HEK293 (cell line): Measurements from ENCODE around the gene MLLT10.

Experiments
- CTCF ChIA-PET: fragments of 350-600 bp; formaldehyde crosslinking; extraction: SDS; loops from one replicate; lab custom pipeline; 2021; ENCODE audit warnings: antibody characterized with exemption; lab: Yijun Ruan, JAX
- POLR2A ChIA-PET: fragments of 300-600 bp; formaldehyde crosslinking; extraction: SDS; loops from one replicate; lab custom pipeline; 2020; ENCODE audit warnings: antibody characterized with exemption, inconsistent platforms; lab: Yijun Ruan, JAX
- H3K27ac ChIP-seq: fragments of 200-500 bp; sonication (Bioruptor generic); 2 replicates; pipeline ENCODE4 v1.5.1; 2014; ENCODE audit warnings: low read depth, low read length, control low read depth, inconsistent platforms; ENCODE audit errors: extremely low read depth
- H3K36me3 ChIP-seq, 2 experiments: fragments of 200-500 bp in 1 of 2; sonication (Bioruptor generic) in 1 of 2; 1 replicate in 1 of 2; 2 replicates in 1 of 2; pipeline ENCODE4 v1.5.1; 2014 to 2017; ENCODE audit warnings: inconsistent platforms in 2 of 2, low read length in 2 of 2; ENCODE audit not compliant: control insufficient read depth in 2 of 2, insufficient read depth in 1 of 2
- H3K4me1 ChIP-seq: fragments of 200-500 bp; sonication (Bioruptor generic); 2 replicates; pipeline ENCODE4 v1.5.1; 2014; ENCODE audit warnings: mild to moderate bottlenecking, low read length, inconsistent platforms; ENCODE audit not compliant: control insufficient read depth, insufficient read depth
- H3K4me3 ChIP-seq: 2 replicates; pipeline ENCODE4 v1.5.1; 2011; ENCODE audit warnings: low read depth, mild to moderate bottlenecking, control low read depth, low read length, moderate library complexity
- H3K9me3 ChIP-seq: fragments of 200-500 bp; sonication (Bioruptor generic); 2 replicates; pipeline ENCODE4 v1.5.1; 2014; ENCODE audit warnings: low read depth, low read length, inconsistent platforms; ENCODE audit not compliant: control insufficient read depth, insufficient read depth
- GLIS2 ChIP-seq: fragments of 450-650 bp; formaldehyde crosslinking; IDR thresholded peaks from 2 replicates; pipeline ENCODE4 v1.5.1; 2016; ENCODE audit warnings: missing biosample characterization, missing genetic modification characterization
- KLF16 ChIP-seq: fragments of 450-650 bp; formaldehyde crosslinking; IDR thresholded peaks from 2 replicates; pipeline ENCODE4 v1.5.1; 2017; ENCODE audit warnings: missing biosample characterization, missing genetic modification characterization
- MZF1 ChIP-seq: fragments of 450-650 bp; formaldehyde crosslinking; IDR thresholded peaks from 2 replicates; pipeline ENCODE4 v1.5.1; 2017; ENCODE audit warnings: missing biosample characterization, missing genetic modification characterization, borderline replicate concordance
- YY2 ChIP-seq: fragments of 450-650 bp; formaldehyde crosslinking; IDR thresholded peaks from 2 replicates; pipeline ENCODE4 v1.5.1; 2016; ENCODE audit warnings: missing biosample characterization, missing genetic modification characterization
- ZNF16 ChIP-seq: fragments of 450-650 bp; formaldehyde crosslinking; IDR thresholded peaks from 2 replicates; pipeline ENCODE4 v1.5.1; 2016; ENCODE audit warnings: low read depth, missing biosample characterization, missing genetic modification characterization
- ZNF174 ChIP-seq: fragments of 450-650 bp; formaldehyde crosslinking; IDR thresholded peaks from 2 replicates; pipeline ENCODE4 v1.5.0; 2017; ENCODE audit warnings: missing biosample characterization, mild to moderate bottlenecking, missing genetic modification characterization
- ZNF221 ChIP-seq: fragments of 450-650 bp; formaldehyde crosslinking; IDR thresholded peaks from 2 replicates; pipeline ENCODE4 v1.5.1; 2017; ENCODE audit warnings: missing biosample characterization, missing genetic modification characterization, borderline replicate concordance
- ZNF223 ChIP-seq: fragments of 450-650 bp; formaldehyde crosslinking; IDR thresholded peaks from 2 replicates; pipeline ENCODE4 v1.5.1; 2016; ENCODE audit warnings: missing biosample characterization, missing genetic modification characterization
- ZNF239 ChIP-seq: fragments of 450-650 bp; formaldehyde crosslinking; IDR thresholded peaks from 2 replicates; pipeline ENCODE4 v1.5.1; 2016; ENCODE audit warnings: missing biosample characterization, missing genetic modification characterization
- ZNF394 ChIP-seq: fragments of 450-650 bp; formaldehyde crosslinking; IDR thresholded peaks from 2 replicates; pipeline ENCODE4 v1.5.1; 2016; ENCODE audit warnings: missing biosample characterization, missing genetic modification characterization, mild to moderate bottlenecking, moderate library complexity, borderline replicate concordance
- ZNF514 ChIP-seq: fragments of 450-650 bp; formaldehyde crosslinking; IDR thresholded peaks from 2 replicates; pipeline ENCODE4 v1.5.1; 2016; ENCODE audit warnings: missing biosample characterization, missing genetic modification characterization
- ZNF529 ChIP-seq: fragments of 450-650 bp; formaldehyde crosslinking; IDR thresholded peaks from 2 replicates; pipeline ENCODE4 v1.5.1; 2017; ENCODE audit warnings: missing genetic modification characterization, missing biosample characterization; ENCODE audit not compliant: insufficient replicate concordance
- ZNF596 ChIP-seq: fragments of 450-650 bp; IDR thresholded peaks from 2 replicates; pipeline ENCODE4 v1.5.0; 2018; ENCODE audit warnings: missing biosample characterization, mild to moderate bottlenecking, missing genetic modification characterization, moderate library complexity
- ZNF623 ChIP-seq: fragments of 450-650 bp; formaldehyde crosslinking; IDR thresholded peaks from 2 replicates; pipeline ENCODE4 v1.5.1; 2016; ENCODE audit warnings: missing biosample characterization, missing genetic modification characterization
- ZNF654 ChIP-seq: fragments of 450-650 bp; formaldehyde crosslinking; IDR thresholded peaks from 2 replicates; pipeline ENCODE4 v1.5.1; 2016; ENCODE audit warnings: low read depth, missing biosample characterization, missing genetic modification characterization
- ZNF843 ChIP-seq: fragments of 450-650 bp; formaldehyde crosslinking; IDR thresholded peaks from 2 replicates; pipeline ENCODE4 v1.5.1; 2016; ENCODE audit warnings: missing biosample characterization, missing genetic modification characterization
- TF ChIP-seq, protein P1 (sequence below): fragments of 450-650 bp; IDR thresholded peaks from 2 replicates; pipeline ENCODE4 v1.5.1; 2018; ENCODE audit warnings: missing biosample characterization, missing genetic modification characterization
- TF ChIP-seq, protein P2 (sequence below): fragments of 450-650 bp; formaldehyde crosslinking; IDR thresholded peaks from 2 replicates; pipeline ENCODE4 v1.5.1; 2016; ENCODE audit warnings: missing biosample characterization, missing genetic modification characterization, low read depth
- TF ChIP-seq, protein P3 (sequence below): fragments of 450-650 bp; formaldehyde crosslinking; IDR thresholded peaks from 2 replicates; pipeline ENCODE4 v1.5.1; 2016; ENCODE audit warnings: missing biosample characterization, missing genetic modification characterization
- TF ChIP-seq, protein P4 (sequence below): fragments of 450-650 bp; formaldehyde crosslinking; IDR thresholded peaks from 2 replicates; pipeline ENCODE4 v1.5.1; 2016; ENCODE audit warnings: missing biosample characterization, missing genetic modification characterization

The MLLT10 gene

DNA sequence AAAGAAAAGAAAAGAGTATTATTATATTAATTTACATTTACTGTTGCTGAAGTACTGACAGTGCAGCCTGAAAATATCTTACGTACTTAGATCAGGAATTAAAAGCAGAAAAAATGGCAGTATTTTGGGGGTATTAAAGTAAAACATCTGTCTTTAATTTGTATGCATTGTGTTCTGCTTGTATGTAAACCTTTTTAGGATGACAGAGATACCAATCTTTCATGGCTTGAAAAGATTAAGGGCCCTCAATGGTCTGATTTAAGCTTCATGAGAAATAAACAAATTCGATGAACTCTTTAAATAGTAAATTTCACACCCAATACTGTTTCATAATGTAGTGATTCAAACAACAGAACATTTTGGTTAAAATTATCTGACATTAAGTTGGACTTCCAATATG, 116.3 kb downstream of the MLLT10 start (continued):
- TF ChIP-seq, protein P1, sequence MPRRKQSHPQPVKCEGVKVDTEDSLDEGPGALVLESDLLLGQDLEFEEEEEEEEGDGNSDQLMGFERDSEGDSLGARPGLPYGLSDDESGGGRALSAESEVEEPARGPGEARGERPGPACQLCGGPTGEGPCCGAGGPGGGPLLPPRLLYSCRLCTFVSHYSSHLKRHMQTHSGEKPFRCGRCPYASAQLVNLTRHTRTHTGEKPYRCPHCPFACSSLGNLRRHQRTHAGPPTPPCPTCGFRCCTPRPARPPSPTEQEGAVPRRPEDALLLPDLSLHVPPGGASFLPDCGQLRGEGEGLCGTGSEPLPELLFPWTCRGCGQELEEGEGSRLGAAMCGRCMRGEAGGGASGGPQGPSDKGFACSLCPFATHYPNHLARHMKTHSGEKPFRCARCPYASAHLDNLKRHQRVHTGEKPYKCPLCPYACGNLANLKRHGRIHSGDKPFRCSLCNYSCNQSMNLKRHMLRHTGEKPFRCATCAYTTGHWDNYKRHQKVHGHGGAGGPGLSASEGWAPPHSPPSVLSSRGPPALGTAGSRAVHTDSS: no peak
- TF ChIP-seq, protein P2, sequence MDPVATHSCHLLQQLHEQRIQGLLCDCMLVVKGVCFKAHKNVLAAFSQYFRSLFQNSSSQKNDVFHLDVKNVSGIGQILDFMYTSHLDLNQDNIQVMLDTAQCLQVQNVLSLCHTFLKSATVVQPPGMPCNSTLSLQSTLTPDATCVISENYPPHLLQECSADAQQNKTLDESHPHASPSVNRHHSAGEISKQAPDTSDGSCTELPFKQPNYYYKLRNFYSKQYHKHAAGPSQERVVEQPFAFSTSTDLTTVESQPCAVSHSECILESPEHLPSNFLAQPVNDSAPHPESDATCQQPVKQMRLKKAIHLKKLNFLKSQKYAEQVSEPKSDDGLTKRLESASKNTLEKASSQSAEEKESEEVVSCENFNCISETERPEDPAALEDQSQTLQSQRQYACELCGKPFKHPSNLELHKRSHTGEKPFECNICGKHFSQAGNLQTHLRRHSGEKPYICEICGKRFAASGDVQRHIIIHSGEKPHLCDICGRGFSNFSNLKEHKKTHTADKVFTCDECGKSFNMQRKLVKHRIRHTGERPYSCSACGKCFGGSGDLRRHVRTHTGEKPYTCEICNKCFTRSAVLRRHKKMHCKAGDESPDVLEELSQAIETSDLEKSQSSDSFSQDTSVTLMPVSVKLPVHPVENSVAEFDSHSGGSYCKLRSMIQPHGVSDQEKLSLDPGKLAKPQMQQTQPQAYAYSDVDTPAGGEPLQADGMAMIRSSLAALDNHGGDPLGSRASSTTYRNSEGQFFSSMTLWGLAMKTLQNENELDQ (tag by site-specific recombination): no peak
- TF ChIP-seq, protein P3, sequence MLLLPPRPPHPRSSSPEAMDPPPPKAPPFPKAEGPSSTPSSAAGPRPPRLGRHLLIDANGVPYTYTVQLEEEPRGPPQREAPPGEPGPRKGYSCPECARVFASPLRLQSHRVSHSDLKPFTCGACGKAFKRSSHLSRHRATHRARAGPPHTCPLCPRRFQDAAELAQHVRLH (tag by site-specific recombination): no peak
- no peak for TF ChIP-seq GLIS2 (tag by site-specific recombination)
- no peak for TF ChIP-seq ZNF514
- no peak for TF ChIP-seq ZNF223 (tag by site-specific recombination)
- TF ChIP-seq ZNF596 (tag by site-specific recombination): no peak
- no peak for TF ChIP-seq KLF16 (tag by site-specific recombination)
- TF ChIP-seq ZNF623: no peak
- TF ChIP-seq ZNF239 (tag by site-specific recombination): no peak

DNA sequence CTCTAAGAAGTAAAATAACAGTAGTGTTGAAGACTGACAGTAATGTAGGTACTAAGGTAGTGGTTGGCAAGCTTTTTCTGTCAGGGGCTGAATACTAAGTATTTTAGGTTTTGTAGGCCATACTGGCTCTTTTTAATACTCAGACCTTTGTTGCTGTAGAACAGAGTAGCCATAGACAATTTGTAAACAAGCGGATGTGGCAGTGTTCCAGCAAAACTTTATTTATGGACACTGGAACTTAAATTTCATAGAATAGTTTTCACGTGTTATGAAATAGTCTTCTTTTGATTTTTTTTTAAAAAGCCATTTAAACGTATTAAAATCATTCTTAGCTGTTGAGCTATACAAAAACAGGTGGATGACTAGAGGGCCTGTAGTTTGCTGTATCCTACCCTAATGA, 121.2 kb downstream of the MLLT10 start:
- Histone ChIP-seq H3K4me3 (no peak overlapping the region), H3K36me3 (peaks cover 0 to 16% of the 10 kb centered on the region in 2 experiments; a peak in 2 of 3 replicates), H3K9me3 (no peaks in the 10 kb centered on the region), H3K27ac (no peak overlapping the region), H3K4me1 (0 out of 2 replicates have a peak, but pooled peaks cover 2% of the 10 kb centered on the region)
- ChIA-PET CTCF (no interaction called here), POLR2A (no interaction called here)
- TF ChIP-seq ZNF16 (tag by site-specific recombination) (no peak), ZNF529 (tag by site-specific recombination) (no peak), ZNF174 (tag by site-specific recombination) (no peak), MZF1 (no peak), ZNF394 (tag by site-specific recombination) (no peak), ZNF221 (no peak), ZNF654 (tag by site-specific recombination) (no peak), ZNF843 (no peak), YY2 (tag by site-specific recombination) (no peak)
- TF ChIP-seq, protein P1: no peak
- TF ChIP-seq, protein P4, sequence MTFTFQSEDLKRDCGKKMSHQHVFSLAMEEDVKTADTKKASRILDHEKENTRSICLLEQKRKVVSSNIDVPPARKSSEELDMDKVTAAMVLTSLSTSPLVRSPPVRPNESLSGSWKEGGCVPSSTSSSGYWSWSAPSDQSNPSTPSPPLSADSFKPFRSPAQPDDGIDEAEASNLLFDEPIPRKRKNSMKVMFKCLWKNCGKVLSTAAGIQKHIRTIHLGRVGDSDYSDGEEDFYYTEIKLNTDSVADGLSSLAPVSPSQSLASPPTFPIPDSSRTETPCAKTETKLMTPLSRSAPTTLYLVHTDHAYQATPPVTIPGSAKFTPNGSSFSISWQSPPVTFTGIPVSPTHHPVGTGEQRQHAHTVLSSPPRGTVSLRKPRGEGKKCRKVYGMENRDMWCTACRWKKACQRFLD (tag by site-specific recombination): no peak
